Hypothalamus (tissue), 51 donors: ENCODE results near the gene SPTLC3.
A peak's percentile ranks its signal among the peaks of the same experiment; 100 is the strongest.

Source experiments
- DNase-seq, 51 donors: peaks; one replicate each; lab custom pipeline; 2025; lab: John Stamatoyannopoulos, UW

The SPTLC3 gene

GRCh38 chr20:12984069-12984765 lies 24.6 kb upstream of the SPTLC3 start:
- DNase-seq: peak in 1 of 51 donors; percentile 24

- DNase-seq: no peak
Measured at GRCh38 chr20:12984863-12985262, 23.9 kb upstream of the SPTLC3 start.

GRCh38 chr20:12987261-12987660 lies 21.5 kb upstream of the SPTLC3 start:
- DNase-seq: no peak

GRCh38 chr20:12989586-12990115 lies 19.1 kb upstream of the SPTLC3 start:
- DNase-seq: no peak

GRCh38 chr20:12997128-12997655 lies 11.6 kb upstream of the SPTLC3 start:
- no peak for DNase-seq

GRCh38 chr20:12998046-12998445 lies 10.7 kb upstream of the SPTLC3 start:
- DNase-seq: no peak

- DNase-seq: no peak
Measured at GRCh38 chr20:12999201-12999600, 9.6 kb upstream of the SPTLC3 start.

- DNase-seq: no peak
Measured at GRCh38 chr20:13002251-13002650, 6.5 kb upstream of the SPTLC3 start.

- DNase-seq: no peak
Measured at GRCh38 chr20:13006825-13007224, 1.9 kb upstream of the SPTLC3 start.

GRCh38 chr20:13007596-13007995 lies 1.2 kb upstream of the SPTLC3 start:
- DNase-seq: no peak

GRCh38 chr20:13009682-13010406 lies 1.1 kb downstream of the SPTLC3 start:
- peak in 8 of 51 donors; percentile 3 to 26 (median 8) for DNase-seq

GRCh38 chr20:13012886-13013285 lies 4.1 kb downstream of the SPTLC3 start:
- no peak for DNase-seq

- no peak for DNase-seq
Measured at GRCh38 chr20:13013411-13013810, 4.6 kb downstream of the SPTLC3 start.

- no peak for DNase-seq
Measured at GRCh38 chr20:13017235-13017634, 8.5 kb downstream of the SPTLC3 start.

- DNase-seq: no peak
Measured at GRCh38 chr20:13017883-13018535, 9.2 kb downstream of the SPTLC3 start.

GRCh38 chr20:13021205-13021970 lies 12.6 kb downstream of the SPTLC3 start:
- no peak for DNase-seq

- no peak for DNase-seq
Measured at GRCh38 chr20:13022401-13023155, 13.8 kb downstream of the SPTLC3 start.

- no peak for DNase-seq
Measured at GRCh38 chr20:13024596-13024995, 15.8 kb downstream of the SPTLC3 start.

- DNase-seq: no peak
Measured at GRCh38 chr20:13025181-13025580, 16.4 kb downstream of the SPTLC3 start.

GRCh38 chr20:13028001-13028400 lies 19.2 kb downstream of the SPTLC3 start:
- DNase-seq: no peak
